NCI-H510A treated with DMSO at 0.1 percent for 48 hours (cell line): ENCODE data around the gene CARD10.

Source experiments
- DNase-seq: peaks from one replicate; lab custom pipeline; 2025; lab: John Stamatoyannopoulos, UW

Gene CARD10

DNA sequence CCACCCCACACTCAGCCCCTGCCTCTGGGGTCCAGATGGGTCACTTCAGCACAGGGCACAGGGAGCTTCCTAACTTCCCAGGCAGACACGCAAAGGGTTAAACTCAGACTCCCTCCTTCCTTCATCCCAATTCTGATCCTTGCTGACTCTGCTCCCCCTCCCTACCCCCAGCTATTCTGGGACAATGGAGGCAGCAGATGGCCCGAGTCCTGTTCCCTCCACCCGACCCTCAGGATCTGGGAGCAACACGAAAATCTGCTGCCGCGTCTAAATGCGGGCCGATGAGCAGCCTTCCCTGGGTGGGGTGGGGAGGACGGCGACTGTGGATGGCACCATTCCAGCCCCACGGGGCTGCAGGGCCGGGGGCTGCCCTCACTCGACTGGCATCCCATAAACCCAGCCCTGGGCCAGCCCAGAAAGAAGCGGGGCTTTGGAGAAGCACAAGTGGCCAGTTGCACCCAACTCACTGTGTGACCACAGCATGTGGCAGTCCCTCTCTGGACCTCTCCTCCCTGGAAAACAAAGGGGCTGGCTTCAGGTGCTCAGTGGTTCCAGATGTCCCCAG, 51.7 kb downstream of the CARD10 start:
- DNase-seq = no peak

DNA sequence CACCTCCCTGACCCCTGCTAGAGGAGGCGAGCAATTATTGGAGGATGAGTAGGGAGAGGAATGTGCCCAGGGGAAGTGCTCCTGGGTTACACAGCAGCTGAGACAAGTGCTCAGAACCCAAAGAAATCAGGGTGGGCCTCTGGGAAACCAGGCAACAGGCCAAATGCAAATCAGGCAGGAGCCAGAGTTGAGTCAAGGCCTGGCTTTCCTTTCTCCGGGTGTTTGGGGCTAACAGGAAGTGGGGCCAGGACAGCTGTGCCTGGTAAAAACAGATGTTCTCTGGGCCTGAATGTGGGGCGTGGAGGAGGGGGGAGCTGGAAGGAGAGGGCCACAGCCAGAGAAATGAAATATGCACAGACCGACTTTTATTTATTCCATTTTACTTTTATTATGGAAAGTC, 55.0 kb downstream of the CARD10 start:
- no peak for DNase-seq

DNA sequence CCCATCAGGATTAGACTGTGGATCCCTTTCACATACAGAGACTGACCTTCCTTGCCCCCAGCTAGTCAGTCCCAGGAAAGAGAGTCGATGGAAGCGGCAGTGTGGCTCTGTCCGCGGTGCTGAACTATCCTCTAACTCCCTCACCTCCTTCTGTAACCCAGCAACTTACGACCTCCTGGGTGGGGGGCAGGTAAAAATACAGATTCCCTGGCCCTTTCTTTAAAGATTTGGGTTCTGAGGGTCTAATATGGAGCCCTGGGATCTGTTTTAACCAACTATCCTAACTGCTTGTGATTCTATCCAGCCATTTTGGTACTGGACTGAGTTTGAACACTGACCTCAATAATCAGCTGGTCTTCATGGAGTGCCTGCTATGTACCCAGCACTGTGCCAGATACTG, 56.2 kb downstream of the CARD10 start:
- DNase-seq = no peak

DNA sequence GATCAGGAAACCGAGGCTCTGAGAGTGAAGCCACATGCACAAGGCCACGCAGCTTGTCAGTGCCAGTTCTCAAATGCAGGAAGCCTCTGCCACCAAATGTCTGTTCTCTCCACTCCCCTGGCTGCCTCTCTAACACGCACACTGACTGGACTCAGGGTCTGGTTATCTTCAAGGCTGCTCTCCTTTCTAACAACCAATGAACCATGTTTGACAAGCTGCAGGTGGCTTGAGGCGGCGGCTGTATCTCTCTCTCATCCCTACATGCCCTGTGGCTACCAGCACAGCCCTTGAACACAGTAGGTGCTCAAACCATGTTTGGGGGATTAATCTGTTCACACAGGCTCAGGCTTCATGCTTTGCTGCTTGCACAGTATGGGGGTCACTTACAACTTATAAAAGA, 56.8 kb downstream of the CARD10 start:
- DNase-seq = no peak

DNA sequence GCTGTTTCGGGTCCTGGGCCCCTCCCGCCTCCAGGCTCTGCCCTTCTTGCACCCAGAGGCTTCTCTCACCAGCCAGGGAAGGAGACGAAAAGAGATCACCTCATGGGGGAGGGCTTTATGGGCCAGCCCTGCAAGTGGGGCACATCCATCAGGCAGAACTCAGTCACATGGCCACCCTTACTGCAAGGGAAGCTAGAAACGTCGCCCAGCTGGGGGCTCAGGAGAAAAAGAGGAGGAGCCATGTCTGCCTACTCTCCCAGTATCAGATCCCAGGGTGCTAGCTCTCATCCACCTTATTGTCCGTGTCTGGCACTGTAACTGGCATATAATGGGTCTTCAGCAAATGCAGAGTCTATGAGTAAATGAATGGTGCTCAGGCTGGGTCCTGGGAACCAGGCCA, 57.3 kb downstream of the CARD10 start:
- no peak for DNase-seq

DNA sequence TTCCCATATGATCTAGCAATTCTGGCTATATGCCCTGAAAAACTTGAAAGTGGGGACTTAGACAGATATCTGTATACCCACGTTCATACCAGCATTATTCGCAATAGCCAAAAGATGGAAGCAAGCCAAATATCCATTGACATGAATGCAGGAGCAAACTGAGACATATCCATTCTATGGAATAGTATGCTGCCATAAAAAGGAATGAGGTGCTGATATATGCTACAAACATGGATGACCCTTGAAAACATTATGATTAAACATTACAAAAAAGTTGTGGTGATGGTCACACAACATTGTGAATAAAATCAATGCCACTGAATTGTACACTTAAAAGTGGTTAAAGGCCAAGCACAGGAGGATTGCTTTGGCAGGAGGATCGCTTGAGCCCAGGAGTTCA, 58.5 kb downstream of the CARD10 start:
- no peak for DNase-seq

DNA sequence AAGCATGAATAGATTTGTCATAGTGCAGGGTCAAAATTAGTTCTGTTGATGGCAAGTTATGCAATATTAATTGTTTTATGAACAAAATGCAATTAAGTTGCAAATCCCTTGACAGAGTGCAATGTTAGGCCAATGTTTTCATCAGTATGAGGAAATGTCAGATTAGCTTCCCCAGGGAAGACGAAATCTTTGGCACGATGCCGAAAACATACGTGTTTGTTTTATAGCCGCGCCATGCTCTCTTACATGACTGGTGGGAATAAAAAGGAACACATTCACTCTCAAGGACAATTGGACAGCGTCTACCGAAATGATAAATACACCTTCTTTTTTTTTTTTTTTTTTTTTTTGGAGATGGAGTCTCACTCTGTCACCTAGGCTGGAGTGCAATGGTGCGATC, 60.0 kb downstream of the CARD10 start:
- no peak for DNase-seq

DNA sequence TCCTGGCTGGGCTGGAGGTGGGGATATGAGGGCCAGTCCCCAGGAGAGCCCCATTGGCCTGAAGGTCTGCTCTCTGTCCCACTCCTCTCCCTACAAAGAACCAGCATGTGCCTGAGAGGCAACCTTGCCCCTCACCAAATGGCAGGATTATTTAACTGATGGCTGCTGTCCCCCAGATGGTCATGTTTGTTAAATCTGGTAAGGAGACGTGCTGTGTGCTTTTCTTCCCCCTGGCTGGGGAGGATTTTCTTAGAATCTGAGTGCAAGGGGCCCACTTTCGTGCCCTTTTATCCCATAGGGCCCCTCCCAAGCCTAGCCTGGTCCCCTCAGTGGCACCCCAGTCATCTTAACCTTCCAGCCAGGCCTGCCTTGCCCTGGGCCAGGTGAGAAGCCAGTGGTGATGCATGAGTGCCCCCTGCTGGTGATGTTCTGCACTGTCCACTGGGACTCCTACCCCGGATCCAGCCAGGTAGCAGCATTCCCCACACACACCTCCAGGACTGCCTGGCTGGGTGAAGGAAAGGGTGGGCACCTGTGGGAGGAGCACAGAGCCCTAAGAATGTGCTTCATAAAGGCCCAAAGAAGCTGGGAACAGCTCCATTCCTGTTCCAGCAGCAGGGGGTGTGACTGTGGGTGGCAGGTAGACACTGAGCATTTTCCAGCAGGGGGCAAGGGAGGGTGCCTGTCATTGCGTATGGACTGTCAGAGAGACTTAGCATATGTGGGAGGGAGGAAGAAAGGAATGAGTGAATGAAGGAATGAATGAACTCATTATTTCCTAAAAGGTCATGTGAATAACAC, 61.9 kb downstream of the CARD10 start:
- peak; percentile 24 for DNase-seq

DNA sequence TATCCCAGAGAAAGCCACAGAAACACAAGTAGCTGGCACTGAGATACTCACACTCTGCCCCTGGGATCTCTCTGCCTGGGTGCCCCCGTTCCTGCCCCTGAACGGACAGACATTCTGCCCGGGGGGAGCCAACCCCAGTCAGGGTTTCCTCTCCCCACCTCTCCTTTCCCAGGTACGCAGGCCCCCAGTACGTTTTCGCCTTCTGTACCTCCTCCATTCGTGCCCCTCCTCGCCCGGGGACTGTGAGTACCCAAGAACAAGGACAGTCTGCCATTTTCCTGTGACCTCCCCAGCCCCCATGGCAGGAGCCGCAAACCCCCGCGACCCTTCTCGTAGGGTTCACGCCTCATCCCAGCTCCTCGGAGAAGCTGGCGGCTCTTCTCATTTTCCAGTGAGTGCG, 62.9 kb downstream of the CARD10 start:
- no peak for DNase-seq

DNA sequence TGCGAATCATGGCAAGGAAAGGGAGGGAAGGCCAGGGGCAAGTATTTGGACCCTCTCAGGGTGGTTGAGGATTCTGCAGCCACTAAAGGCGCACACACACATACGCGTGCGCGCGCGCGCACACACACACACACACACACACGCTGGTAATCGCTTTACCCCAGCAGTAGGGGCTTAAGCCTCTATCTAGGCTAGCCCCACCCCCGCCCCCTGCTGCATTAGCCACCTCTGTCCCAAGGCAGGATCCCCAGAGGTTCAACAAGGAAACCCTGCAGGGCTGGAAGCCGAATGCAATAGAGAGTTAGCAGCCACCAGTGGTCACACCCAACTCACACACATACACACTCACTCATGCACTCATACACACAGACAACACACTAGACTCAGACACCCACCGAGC, 63.3 kb downstream of the CARD10 start:
- DNase-seq = no peak

DNA sequence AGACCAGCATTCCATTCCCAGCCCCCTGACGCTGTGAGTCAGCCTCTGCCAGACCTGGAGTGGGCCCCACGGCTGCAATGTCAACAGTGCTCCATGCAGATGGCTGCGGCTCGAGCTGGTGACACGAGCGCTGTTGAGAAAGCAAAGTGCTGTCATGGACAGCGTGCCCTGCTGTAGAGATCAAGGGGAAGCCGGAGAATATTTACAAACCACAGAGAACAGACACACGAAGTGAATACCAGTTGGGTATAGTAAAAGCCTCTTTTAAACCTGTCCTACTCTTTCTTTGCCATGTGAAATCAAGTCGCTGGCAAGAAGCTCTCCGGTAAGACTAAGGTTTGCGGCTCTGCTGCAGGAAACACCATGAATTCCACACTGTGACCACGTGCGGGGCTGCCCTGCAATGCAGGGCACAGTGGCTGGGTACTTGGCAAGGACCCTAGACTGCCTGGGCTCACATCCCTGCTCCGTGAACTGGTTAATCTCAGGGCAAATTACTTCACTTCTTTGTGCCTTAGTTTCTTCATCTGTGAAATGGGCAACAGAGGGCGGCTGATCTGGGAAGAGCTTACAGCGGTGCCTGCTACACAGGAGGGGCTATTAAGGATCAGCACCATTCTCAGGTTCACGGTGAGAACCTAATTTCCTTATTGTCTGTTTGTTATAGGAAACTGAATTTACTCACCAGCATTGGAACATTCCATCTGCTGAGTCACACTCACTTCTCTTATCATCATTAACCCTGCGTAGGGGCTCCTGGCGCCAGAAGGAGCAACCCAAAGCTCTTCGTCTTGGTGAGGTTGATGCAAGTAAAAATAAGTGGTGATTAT, 64.1 kb downstream of the CARD10 start:
- no peak for DNase-seq

DNA sequence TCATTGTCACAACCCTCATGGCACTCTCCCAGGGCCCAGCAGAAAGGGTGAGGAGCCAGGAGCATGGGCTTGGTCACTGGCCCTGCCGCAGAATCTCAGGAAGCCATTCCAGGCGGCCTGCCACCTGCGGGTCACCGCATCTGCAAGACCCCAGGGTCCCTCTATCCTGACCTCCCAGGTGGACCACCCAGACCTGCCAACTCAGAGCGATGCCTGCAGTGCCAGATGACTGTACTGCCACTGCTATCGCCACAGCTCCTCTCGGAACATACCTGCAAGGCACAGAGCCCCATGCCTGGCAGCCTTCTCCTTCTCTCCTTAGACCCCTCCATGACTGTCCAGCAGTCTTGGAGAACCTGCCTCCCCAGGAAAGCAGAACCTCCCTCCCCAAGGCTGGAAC, 65.5 kb downstream of the CARD10 start:
- no peak for DNase-seq

DNA sequence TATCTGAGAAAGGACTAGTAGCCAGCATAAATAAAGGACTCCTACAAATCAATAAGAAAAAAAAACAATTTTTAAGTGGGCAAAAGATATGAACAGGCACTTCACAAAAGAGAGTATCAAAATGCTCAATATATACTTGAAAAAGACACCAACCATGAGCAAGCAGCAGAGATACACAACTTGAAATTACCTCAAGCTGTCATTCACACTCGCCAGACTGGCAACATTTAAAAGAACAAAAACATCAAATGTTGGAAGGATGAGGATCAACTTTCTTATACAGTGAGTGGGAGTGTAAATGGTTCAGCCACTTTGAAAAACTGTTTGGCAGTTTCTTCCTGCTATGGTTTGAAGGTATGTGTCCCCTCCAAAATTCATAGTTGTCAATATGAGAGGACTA, 68.0 kb downstream of the CARD10 start:
- DNase-seq = no peak

DNA sequence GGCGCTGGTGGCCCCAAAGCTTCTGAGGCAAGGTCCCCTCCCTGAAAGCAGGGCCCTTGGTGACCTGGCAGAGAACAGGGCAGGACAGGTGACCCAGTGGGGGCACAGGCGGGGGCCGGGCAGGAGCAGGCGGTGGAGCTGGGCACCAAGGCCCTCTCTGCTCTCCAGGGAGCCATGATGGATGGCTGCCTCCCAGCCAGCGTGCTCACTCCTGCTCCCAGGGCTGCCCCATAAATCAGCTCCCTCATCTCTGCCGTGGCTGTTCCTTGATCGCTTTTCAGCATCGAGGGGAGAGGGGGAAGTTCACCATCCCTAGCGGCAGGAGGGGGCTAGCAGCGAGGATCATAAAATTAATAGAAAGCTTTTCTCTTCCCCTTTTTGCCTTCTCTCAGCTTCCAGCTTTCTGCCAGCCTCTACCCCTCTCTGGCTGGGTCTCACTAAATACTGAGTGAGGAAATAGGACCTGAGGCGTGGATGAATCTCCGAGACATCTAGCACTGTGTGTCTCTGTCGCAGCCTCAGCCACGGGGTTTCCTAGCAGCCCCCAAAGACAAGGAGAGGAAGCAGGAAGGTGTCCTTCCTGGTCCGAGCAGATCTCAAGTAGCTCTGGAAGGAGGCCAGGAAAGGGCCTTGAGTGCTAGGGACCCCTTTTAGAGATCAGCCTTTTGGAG, 69.7 kb downstream of the CARD10 start:
- DNase-seq = no peak

DNA sequence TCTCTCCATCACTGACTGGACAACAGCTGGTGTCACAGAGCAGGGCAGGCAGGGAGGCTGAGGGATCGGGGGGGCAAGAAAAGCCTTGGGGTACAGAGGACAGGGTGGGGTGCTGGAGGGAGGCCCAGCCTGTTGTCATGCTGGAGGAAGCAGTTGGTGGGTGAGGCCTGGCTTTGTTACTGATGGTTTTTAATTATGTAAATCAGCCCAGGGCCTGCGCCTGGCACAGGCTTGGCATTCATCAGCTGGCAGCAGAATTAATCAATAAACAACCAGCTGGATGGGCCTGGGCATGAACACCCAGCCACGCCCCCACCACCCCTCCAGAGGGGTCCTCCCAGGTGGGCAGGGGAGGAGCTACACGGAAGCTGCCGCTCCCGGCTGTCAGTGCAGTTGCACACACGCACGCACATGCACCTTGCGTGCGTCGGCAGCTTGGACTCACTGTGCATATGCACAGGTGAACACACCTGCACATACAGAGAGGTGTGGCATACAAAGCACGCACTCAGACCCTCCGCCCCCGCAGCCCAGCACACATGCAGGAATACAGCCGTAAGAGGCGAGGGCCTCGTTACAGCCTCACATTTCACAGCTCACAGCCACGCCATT, 70.6 kb downstream of the CARD10 start:
- DNase-seq = no peak

DNA sequence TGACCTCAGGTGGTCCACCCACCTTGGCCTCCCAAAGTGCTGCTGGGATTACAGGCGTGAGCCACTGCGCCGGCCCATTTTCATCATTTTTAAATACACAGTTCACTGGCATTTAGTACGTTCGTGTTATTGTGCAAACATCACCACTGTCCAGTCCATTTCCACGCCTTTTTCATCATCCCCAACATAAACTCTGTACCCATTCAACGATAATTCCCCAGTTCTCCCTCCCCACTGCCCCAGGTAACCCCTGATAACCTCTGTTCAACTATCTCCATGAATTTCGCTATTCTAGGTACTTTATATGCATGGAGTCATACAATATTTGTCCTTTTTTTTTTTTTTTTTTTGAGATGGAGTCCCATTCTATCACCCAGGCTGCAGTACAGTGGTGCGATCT, 73.7 kb downstream of the CARD10 start:
- no peak for DNase-seq

DNA sequence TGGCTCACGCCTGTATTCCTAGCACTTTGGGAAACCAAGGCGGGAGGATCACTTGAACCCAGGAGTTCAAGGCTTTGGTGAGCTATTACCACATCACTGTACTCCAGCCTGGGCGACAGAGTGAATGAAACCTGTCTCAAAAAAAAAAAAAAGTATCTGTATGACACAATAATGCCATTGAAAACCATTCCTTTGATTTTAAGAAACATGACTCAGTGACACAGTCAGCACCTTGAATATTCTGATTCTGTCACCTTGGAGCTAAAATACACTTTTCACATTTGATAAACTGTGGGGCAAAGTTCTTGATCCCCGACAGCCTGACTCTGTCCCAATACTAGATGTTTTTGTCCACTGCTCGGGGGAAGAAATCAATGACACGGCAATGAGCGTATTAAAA, 75.2 kb downstream of the CARD10 start:
- DNase-seq = no peak

DNA sequence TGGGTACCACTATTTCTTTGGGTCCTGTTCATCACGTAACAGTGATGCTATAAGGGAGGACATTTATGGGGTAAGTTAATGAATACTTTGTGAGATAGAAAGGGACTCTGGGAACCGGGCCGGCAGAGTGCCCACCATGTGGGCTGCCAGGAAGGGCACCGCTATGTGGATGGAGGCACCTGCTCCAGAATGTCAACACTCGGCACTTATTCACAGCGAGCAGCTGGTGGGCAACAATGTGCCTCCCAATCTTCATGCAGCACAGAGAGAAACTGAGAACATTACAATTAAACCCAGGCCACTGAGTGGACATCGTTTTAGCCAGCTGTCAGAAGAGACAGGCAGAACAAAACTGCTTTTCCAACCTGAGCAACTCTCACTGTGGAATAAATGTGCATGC, 76.1 kb downstream of the CARD10 start:
- DNase-seq = no peak

DNA sequence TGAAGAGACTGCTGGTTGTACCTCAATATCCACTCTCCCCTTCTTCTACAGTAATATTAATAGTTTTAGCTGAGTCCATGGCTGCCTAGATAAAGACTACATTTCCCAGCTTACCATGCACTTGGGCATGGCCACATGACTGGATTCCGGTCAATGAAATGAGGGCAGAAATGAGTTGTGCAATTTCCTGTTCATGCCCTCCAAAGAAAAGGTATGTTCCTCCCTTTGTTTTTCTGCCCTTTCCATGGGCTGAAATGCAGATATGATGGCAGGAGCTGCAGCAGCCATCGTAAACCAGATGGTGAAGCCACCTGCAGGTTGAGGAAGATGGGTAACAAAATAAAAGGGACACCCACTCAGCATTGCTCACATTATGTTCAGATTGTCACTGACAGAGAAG, 76.7 kb downstream of the CARD10 start:
- DNase-seq = no peak

DNA sequence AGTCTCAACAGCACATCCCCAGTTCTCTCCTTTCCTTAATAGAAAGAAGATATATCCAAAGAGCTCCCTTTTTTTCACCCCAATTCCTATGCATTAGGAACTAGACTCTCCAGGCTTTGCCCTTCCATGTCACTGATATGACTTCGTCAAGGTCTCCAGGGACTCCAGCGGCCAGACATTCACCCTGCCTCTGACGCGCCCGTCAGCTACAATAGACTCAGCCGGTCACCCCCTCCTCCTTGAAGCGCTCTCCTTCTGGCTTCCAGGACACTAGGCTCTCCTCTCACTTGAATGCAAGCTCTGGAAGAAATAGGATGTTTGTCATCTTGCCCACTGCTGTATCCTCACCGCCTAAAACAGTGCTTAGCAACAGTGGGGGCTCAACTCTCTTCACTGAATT, 77.1 kb downstream of the CARD10 start:
- no peak for DNase-seq

DNA sequence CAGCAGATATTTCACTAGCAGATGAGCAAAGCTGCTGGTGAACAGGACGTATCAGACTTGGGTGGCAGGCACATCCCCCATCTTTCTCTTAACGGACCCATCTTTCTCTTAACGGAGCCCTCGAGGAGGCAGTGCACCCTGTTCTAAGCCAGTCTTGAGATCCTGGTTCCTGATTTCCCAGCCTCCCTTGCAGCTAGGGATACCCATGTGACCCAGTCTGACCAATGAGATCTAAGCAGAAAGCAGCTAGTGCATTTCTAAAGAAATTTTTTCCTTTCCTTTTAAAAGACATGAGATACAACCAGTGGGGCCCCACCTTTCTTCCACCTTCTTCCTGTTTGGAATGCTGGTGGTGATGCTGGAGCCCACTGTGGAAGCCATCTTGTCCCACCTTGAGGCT, 78.3 kb downstream of the CARD10 start:
- DNase-seq = no peak
